Peyer's patch (tissue), 4 donors: ENCODE data around the gene UBD.

Experiments
- POLR2A ChIP-seq, 2 donors: fragments of 450-650 bp; IDR thresholded peaks; one replicate each; pipeline ENCODE4 v1.5.1; 2017; ENCODE audit warnings: antibody characterized with exemption in 2 of 2, mild to moderate bottlenecking in 2 of 2, moderate library complexity in 2 of 2
- TF ChIP-seq, protein P1 (sequence below), 6 experiments: fragments of 450-650 bp in 4 of 6; fragments of 200-600 bp in 2 of 6; sonication (generic) in 1 of 6; IDR thresholded peaks; one replicate each; pipeline ENCODE4 v1.5.1; 2017 to 2019; ENCODE audit warnings: antibody characterized with exemption in 6 of 6, mild to moderate bottlenecking in 3 of 6, moderate library complexity in 1 of 6

DNA sequence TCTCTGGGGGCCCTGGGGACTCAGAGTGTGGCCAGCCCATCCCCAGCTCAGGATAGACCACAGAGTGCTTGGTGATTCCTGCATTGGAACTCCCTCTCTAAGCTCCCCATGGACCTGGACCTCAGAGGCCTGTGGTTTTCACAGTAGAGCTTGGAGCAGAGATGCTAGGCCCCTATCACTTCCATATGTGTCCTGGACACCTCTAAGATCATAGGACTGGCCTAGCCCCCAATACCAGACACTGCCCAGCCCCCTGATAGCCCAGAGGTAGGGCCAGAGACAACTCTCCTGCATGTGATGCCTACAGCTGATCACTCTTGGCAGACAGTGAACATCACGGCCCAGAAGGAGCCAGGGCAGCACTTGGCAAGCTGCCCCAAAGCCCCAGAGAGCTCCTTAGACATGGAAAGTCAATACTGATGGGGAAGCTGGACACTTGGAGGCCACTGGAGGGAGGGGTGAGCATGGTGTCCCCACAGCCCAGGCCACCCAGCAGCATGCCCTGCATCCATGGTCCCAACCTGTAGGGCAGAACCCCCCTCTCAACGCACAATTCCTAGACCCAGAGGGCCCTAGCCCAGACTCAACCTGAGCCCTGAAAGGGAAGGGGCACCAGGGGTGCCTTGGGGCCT, 27.1 kb downstream of the UBD start:
- TF ChIP-seq, protein P1, sequence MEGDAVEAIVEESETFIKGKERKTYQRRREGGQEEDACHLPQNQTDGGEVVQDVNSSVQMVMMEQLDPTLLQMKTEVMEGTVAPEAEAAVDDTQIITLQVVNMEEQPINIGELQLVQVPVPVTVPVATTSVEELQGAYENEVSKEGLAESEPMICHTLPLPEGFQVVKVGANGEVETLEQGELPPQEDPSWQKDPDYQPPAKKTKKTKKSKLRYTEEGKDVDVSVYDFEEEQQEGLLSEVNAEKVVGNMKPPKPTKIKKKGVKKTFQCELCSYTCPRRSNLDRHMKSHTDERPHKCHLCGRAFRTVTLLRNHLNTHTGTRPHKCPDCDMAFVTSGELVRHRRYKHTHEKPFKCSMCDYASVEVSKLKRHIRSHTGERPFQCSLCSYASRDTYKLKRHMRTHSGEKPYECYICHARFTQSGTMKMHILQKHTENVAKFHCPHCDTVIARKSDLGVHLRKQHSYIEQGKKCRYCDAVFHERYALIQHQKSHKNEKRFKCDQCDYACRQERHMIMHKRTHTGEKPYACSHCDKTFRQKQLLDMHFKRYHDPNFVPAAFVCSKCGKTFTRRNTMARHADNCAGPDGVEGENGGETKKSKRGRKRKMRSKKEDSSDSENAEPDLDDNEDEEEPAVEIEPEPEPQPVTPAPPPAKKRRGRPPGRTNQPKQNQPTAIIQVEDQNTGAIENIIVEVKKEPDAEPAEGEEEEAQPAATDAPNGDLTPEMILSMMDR (IDR thresholded peaks at IDR 0.05): no peak
- no peak for TF ChIP-seq POLR2A (IDR thresholded peaks at IDR 0.05)
